Prostate gland (tissue), 2 donors: ENCODE data around the gene OAS2. TPM values are rescaled to one million over a fixed set of nuclear protein-coding genes. Genes with fewer than 3 reads are reported as not detected.

Experiments
- DNase-seq: peaks from one replicate; pipeline ENCODE4 v3.0.0-alpha.2; 2019; ENCODE audit warnings: low spot score
- H3K27ac ChIP-seq, 2 donors: fragments of 200-600 bp; sonication (generic); 2 replicates each; pipeline ENCODE4 v1.5.1; 2017 to 2019
- H3K27me3 ChIP-seq: fragments of 200-600 bp; sonication (generic); replicated peaks from 2 replicates; pipeline ENCODE4 v1.5.1; 2019; ENCODE audit not compliant: insufficient read depth
- H3K36me3 ChIP-seq, 2 donors: fragments of 200-600 bp; sonication (generic); 1 replicate in 1 of 2; 2 replicates in 1 of 2; pipeline versions ENCODE4 v1.5.1 to v1.8.1; 2017 to 2019
- H3K4me1 ChIP-seq: fragments of 200-600 bp; sonication (generic); replicated peaks from 2 replicates; pipeline ENCODE4 v1.5.1; 2019
- H3K4me3 ChIP-seq, 2 donors: fragments of 200-600 bp; sonication (generic); 2 replicates each; pipeline ENCODE4 v1.5.1; 2017 to 2019
- H3K9me3 ChIP-seq: fragments of 200-600 bp; sonication (generic); 2 replicates; pipeline ENCODE4 v1.5.1; 2017
- POLR2A ChIP-seq: fragments of 450-650 bp; IDR thresholded peaks from one replicate; pipeline ENCODE4 v1.6.1; 2016; ENCODE audit warnings: antibody characterized with exemption, mild to moderate bottlenecking
- POLR2AphosphoS5 ChIP-seq: sonication (generic); formaldehyde crosslinking; IDR thresholded peaks from one replicate; pipeline ENCODE4 v1.6.1; 2017; ENCODE audit warnings: antibody characterized with exemption
- WGBS: methylation state at CpG from one replicate; pipeline ENCODE4 v1.1.5; 2018; 5-methylcytosine and 5-hydroxymethylcytosine counted together
- intact Hi-C: fragments of 100-400 bp; cut with DNase I; formaldehyde crosslinking; loops from one replicate; pipeline ENCODE4 v1.14.2; 2022
- total RNA-seq, 2 donors: library from RNA; depleted of rRNA; stranded (reverse); fragments of >200 nt; gene quantifications; one replicate each; pipeline ENCODE4 v1.1.0, GENCODE V29; 2016
- TF ChIP-seq, protein P1 (sequence below), 4 experiments: fragments of 200-600 bp in 2 of 4; fragments of 450-650 bp in 2 of 4; sonication (generic) in 2 of 4; IDR thresholded peaks; 1 replicate in 3 of 4; 2 replicates in 1 of 4; pipeline ENCODE4 v1.5.1; 2016 to 2019; ENCODE audit warnings: antibody characterized with exemption in 4 of 4, mild to moderate bottlenecking in 2 of 4, moderate library complexity in 2 of 4

OAS2 gene
- total RNA-seq, 2 donors from 2014 or later, result 9.7 to 12.4 TPM

DNA sequence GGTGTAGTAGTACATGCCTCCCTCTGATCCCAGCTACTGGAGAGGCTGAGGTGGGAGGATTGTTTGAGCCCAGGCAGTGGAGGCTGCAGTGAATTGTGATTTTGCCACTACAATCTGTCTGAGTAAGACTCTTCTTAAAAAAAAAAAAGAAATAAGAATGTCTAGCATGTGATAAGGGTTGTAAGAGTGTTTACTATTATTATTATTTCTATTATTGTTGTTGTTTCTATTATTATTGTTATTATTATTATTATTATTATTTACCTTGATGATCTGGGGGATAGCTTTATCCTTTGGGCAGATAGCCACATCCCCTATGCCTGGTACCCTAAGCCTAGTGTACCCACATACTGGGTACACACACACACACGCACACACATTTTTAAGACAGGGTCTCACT, 35.7 kb upstream of the OAS2 start:
- Histone ChIP-seq H3K4me1 (peaks cover 7% of the 10 kb centered on the region), H3K36me3 (no peaks in the 10 kb centered on the region), H3K4me3 (no peak overlapping the region), H3K27me3 (no peaks in the 10 kb centered on the region), H3K9me3 (no peaks in the 10 kb centered on the region), H3K27ac (no peak overlapping the region)
- no peak for TF ChIP-seq POLR2A
- TF ChIP-seq, protein P1, sequence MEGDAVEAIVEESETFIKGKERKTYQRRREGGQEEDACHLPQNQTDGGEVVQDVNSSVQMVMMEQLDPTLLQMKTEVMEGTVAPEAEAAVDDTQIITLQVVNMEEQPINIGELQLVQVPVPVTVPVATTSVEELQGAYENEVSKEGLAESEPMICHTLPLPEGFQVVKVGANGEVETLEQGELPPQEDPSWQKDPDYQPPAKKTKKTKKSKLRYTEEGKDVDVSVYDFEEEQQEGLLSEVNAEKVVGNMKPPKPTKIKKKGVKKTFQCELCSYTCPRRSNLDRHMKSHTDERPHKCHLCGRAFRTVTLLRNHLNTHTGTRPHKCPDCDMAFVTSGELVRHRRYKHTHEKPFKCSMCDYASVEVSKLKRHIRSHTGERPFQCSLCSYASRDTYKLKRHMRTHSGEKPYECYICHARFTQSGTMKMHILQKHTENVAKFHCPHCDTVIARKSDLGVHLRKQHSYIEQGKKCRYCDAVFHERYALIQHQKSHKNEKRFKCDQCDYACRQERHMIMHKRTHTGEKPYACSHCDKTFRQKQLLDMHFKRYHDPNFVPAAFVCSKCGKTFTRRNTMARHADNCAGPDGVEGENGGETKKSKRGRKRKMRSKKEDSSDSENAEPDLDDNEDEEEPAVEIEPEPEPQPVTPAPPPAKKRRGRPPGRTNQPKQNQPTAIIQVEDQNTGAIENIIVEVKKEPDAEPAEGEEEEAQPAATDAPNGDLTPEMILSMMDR (IDR thresholded peaks at IDR 0.05), result no peak
- DNase-seq, result no peak
- WGBS, result 91% methylated on average over 1 of the region's 1 CpG
- intact Hi-C loops, result no loop called here

DNA sequence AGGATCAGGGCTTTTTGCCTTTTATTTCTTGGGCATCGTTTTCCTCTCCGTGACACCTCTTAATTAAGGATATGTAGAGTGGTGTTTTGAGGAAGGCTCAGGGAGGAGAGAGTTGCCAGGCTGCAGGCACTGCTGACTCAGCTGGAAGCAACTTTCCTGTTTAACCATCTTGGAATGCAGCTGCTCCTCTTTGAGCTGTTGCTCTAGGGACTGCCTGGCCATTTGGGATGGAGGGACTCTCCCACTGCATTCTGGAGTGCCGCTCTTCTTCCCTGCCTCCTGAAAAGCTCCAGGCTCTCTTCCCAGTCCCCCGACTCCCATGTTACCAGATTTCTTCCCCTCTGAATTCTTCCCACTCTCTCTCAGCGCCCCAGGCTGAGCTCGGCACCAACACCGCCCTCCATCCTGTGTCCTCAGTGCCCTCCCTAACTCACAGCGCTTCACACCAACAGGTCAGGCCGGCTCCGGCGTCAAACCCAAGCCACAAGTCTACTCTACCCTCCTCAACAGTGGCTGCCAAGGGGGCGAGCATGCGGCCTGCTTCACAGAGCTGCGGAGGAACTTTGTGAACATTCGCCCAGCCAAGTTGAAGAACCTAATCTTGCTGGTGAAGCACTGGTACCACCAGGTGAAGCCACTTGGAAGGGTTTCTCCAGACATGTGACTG, 34.2 kb upstream of the OAS2 start:
- Histone ChIP-seq H3K27ac (no peak overlapping the region), H3K36me3 (no peaks in the 10 kb centered on the region), H3K27me3 (no peaks in the 10 kb centered on the region), H3K4me1 (peaks cover 3% of the 10 kb centered on the region), H3K9me3 (no peaks in the 10 kb centered on the region), H3K4me3 (no peak overlapping the region)
- WGBS, result 92% methylated on average over 15 of the region's 15 CpGs
- intact Hi-C loops, result no loop called here
- TF ChIP-seq POLR2A, result no peak
- TF ChIP-seq POLR2AphosphoS5, result no peak
- TF ChIP-seq, protein P1 (IDR thresholded peaks at IDR 0.05), result no peak
- DNase-seq, result no peak

DNA sequence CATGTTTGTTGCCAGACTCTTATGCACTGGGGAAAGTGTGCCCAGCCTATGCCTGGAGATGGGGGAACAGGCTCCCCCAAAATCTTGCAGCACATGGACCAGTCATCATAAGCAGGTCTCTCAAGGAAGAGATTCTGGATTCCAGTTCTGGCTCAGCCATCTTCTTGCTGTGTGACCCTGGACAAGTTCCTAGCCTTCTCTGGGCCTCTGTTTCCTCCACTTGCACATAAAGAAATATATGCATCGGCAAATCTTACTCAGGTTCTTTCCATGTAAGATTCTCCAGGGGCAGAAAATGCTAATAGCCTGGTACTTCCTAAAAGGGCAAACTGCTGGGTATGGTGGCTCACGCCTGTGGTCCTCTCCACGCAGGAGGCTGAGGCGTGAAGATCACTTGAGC, 32.8 kb upstream of the OAS2 start:
- intact Hi-C loops, result no loop called here
- Histone ChIP-seq H3K9me3 (no peaks in the 10 kb centered on the region), H3K27ac (no peak overlapping the region), H3K27me3 (no peaks in the 10 kb centered on the region), H3K4me1 (no peaks in the 10 kb centered on the region), H3K4me3 (no peak overlapping the region), H3K36me3 (no peaks in the 10 kb centered on the region)
- TF ChIP-seq POLR2A (no peak), POLR2AphosphoS5 (no peak)
- TF ChIP-seq, protein P1 (IDR thresholded peaks at IDR 0.05), result no peak
- 93% methylated on average over 4 of the region's 4 CpGs for WGBS
- no peak for DNase-seq

DNA sequence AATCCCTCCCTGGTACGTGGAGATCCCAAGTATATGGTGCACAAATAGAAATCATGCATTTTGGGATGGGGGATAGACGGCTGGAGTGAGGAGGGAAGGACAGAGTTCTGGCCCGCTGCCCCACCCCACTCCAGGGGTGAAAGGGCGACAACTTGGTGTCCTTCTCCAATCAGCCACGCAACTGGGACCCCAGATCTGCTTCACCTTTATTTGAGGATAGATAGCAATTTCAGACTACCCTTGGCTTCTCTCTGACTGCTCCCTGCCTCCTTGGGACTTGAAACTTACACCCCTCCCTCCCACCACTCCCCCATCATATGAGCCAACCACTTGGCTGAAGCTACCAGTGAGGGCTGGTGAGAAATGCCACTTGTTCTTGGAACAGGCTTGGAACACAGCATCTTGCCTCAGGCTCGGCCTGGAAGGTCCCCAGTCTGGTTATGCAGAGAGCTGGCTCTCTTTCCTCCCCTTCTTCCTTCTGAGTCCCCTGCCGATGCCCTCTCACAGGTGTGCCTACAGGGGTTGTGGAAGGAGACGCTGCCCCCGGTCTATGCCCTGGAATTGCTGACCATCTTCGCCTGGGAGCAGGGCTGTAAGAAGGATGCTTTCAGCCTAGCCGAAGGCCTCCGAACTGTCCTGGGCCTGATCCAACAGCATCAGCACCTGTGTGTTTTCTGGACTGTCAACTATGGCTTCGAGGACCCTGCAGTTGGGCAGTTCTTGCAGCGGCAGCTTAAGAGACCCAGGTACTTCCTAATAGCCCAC, 31.9 kb upstream of the OAS2 start:
- no peaks in the 10 kb centered on the region for H3K36me3 ChIP-seq

More for the DNA sequence above, 31.9 kb upstream of the OAS2 start:
- no peaks in the 10 kb centered on the region for H3K27me3 ChIP-seq
- H3K4me3 ChIP-seq, result no peak overlapping the region
- no peak overlapping the region for H3K27ac ChIP-seq
- no peak for DNase-seq
- 86% methylated on average over 14 of the region's 14 CpGs for WGBS
- intact Hi-C loops, result no loop called here
- H3K4me1 ChIP-seq, result no peaks in the 10 kb centered on the region
- H3K9me3 ChIP-seq, result no peaks in the 10 kb centered on the region
- TF ChIP-seq, protein P1 (IDR thresholded peaks at IDR 0.05), result no peak
- TF ChIP-seq POLR2AphosphoS5 (no peak), POLR2A (no peak)
